ENCODE data around the gene BCL2L11. TPM values are rescaled to one million over a fixed set of nuclear protein-coding genes. Genes with fewer than 3 reads are reported as not detected.

Gene BCL2L11
- total RNA-seq, 1 donor from 2014 or later = 8.4 TPM

DNA sequence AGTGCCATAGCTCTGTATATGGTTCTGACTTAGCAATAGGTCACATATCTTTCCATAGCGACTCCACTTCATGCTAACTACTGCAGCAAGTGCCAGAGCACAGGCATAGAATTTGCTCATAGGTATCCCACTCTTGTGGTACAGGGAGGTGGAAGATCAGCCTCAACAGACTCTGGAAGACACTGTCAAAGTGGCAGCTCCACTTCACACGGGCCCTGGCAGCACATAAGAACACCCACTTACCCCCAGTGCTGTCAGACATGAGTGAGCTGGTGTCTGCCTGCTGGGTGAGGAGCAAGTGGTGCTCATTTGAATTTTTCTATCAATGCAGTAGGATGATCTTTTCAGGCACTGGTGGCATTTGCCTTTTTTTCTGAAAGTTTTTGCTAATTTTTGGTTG is 48.6 kb downstream of the BCL2L11 start:
- H3K27me3 ChIP-seq (ENCODE audit: low read depth) = no peaks in the 10 kb centered on the region
- H3K36me3 ChIP-seq = peaks cover 10% of the 10 kb centered on the region
- intact Hi-C loops (cut with micrococcal nuclease) = no loop called here
- no peaks in the 10 kb centered on the region for H3K9me3 ChIP-seq (replicated peaks)
- H3K27ac ChIP-seq (replicated peaks) = no peak overlapping the region
- no peak overlapping the region for H3K4me3 ChIP-seq
- peaks cover 19% of the 10 kb centered on the region for H3K4me1 ChIP-seq
- no peak for DNase-seq
- TF ChIP-seq, protein P1, sequence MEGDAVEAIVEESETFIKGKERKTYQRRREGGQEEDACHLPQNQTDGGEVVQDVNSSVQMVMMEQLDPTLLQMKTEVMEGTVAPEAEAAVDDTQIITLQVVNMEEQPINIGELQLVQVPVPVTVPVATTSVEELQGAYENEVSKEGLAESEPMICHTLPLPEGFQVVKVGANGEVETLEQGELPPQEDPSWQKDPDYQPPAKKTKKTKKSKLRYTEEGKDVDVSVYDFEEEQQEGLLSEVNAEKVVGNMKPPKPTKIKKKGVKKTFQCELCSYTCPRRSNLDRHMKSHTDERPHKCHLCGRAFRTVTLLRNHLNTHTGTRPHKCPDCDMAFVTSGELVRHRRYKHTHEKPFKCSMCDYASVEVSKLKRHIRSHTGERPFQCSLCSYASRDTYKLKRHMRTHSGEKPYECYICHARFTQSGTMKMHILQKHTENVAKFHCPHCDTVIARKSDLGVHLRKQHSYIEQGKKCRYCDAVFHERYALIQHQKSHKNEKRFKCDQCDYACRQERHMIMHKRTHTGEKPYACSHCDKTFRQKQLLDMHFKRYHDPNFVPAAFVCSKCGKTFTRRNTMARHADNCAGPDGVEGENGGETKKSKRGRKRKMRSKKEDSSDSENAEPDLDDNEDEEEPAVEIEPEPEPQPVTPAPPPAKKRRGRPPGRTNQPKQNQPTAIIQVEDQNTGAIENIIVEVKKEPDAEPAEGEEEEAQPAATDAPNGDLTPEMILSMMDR (IDR thresholded peaks at IDR 0.05; ENCODE audit: borderline replicate concordance) = no peak

DNA sequence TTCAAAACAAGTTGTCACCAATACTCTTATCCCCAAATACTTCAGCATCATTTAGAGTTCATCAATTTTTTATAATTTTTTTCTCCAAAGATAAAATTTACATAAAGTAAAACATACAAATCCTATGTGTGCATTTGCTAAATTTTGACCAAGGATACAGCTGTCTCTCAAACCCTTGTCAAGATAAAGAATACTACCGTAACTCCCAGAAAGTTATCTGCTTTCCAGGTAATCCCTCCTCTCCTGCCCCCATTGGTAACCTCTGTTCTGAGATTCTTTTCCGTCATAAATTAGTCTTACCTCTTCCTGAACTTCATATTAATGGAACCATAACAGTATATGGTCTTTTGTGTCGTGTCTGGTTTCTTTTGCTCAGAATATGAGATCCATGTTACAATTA is 49.2 kb downstream of the BCL2L11 start:
- intact Hi-C loops (cut with micrococcal nuclease) = no loop called here
- no peak overlapping the region for H3K4me3 ChIP-seq
- peaks cover 12% of the 10 kb centered on the region for H3K4me1 ChIP-seq
- H3K27me3 ChIP-seq (ENCODE audit: low read depth) = no peaks in the 10 kb centered on the region
- TF ChIP-seq, protein P1 (IDR thresholded peaks at IDR 0.05; ENCODE audit: borderline replicate concordance) = no peak
- peaks cover 10% of the 10 kb centered on the region for H3K36me3 ChIP-seq
- no peak overlapping the region for H3K27ac ChIP-seq (replicated peaks)
- no peaks in the 10 kb centered on the region for H3K9me3 ChIP-seq (replicated peaks)
- DNase-seq = no peak

DNA sequence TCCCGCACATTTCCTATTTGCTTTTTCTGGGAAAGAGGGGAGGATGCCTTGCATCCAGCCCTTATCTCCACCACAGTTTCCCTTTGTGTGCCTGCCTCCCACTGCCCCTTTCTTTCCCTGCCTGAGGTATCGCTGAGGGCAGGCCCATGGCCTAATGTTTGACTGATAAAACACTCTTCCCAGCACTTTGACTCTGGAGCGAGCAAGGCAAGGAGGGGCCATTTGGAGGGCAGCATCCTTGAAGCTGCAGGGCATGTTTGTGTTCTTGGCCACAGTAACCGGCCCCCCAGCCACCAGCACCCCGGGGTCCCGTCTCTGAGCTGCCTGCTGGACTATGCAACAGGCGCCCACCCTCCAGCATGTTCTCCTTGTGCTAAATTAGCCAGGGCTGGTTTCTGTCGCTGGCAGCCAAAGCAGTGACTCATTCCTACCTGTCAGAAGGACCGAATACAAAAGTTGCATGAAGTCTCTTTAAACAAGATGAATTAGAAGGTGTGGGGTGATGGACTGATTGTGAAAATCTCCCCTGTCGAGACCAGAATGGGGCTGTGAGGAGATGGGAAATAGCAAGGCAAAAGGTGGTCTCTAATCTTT is 50.7 kb downstream of the BCL2L11 start:
- TF ChIP-seq, protein P1 (IDR thresholded peaks at IDR 0.05; ENCODE audit: borderline replicate concordance) = no peak
- Histone ChIP-seq H3K27me3 (ENCODE audit: low read depth) (no peaks in the 10 kb centered on the region), H3K4me3 (no peak overlapping the region), H3K36me3 (peaks cover 2% of the 10 kb centered on the region), H3K27ac (replicated peaks) (no peak overlapping the region), H3K9me3 (replicated peaks) (no peaks in the 10 kb centered on the region), H3K4me1 (peaks cover 10% of the 10 kb centered on the region)
- no peak for DNase-seq
- intact Hi-C loops (cut with micrococcal nuclease) = no loop called here

DNA sequence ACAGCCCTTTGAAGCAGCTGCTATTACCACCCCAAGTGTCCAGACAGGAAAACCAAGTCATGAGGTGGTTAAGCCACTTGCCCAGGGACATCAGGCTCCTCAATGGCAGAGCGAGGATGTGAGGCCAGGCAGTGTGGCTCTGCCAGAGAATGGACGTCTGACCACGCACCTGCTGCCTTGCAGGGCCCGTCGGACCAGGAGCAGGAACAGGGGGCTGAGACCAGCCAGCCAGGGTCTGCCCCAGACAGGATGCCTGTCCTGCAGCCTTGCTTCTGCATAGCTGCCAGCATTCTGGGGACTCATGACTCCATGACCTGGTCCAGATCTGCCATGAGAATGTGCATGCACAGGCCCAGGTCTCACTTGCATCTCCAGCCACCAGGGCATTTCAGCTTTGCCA is 52.0 kb downstream of the BCL2L11 start:
- intact Hi-C loops (cut with micrococcal nuclease) = no loop called here
- H3K4me3 ChIP-seq = no peak overlapping the region
- H3K4me1 ChIP-seq = peaks cover 10% of the 10 kb centered on the region
- no peaks in the 10 kb centered on the region for H3K36me3 ChIP-seq
- no peak for DNase-seq
- H3K27me3 ChIP-seq (ENCODE audit: low read depth) = no peaks in the 10 kb centered on the region
- TF ChIP-seq, protein P1 (IDR thresholded peaks at IDR 0.05; ENCODE audit: borderline replicate concordance) = no peak
- H3K27ac ChIP-seq (replicated peaks) = no peak overlapping the region
- H3K9me3 ChIP-seq (replicated peaks) = no peaks in the 10 kb centered on the region

DNA sequence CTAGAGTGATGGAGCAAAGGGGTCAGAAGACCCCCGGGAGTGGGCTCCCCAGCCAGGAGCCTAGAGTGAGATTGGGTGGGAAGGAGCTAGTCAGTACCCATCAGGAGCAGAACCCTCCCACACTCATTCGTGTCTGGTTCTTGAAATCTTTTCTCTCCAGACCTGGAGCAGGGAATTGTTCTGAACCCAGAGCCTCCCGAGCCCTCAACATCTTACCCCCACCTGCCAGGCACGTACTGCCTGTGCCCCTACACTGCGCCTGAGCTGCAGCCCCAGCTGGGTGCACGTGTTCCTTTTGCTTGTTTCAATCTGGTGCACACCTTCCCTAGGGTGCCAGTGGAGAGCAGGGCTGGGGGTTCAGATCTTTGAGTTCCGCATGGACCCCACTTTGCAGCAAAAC is 52.6 kb downstream of the BCL2L11 start:
- H3K9me3 ChIP-seq (replicated peaks) = no peaks in the 10 kb centered on the region
- H3K4me3 ChIP-seq = no peak overlapping the region
- H3K36me3 ChIP-seq = no peaks in the 10 kb centered on the region
- H3K27ac ChIP-seq (replicated peaks) = no peak overlapping the region
- peaks cover 8% of the 10 kb centered on the region for H3K4me1 ChIP-seq
- H3K27me3 ChIP-seq (ENCODE audit: low read depth) = no peaks in the 10 kb centered on the region
- TF ChIP-seq, protein P1 (IDR thresholded peaks at IDR 0.05; ENCODE audit: borderline replicate concordance) = no peak
- DNase-seq = no peak
- intact Hi-C loops (cut with micrococcal nuclease) = no loop called here

Measured in left ventricle myocardium inferior (tissue), 1 donor.